Measurements from ENCODE around the gene C14orf132. TPM values are rescaled to one million over a fixed set of nuclear protein-coding genes. Genes with fewer than 3 reads are reported as not detected.

The C14orf132 gene
- total and polyA plus RNA-seq, 2 donors (not counting 1 experiment from before 2014, with no cell fraction given): 12.1 to 48.6 TPM

GRCh38 chr14:96055753-96056508, 16.8 kb downstream of the C14orf132 start:
- Histone ChIP-seq H4K20me1 (ENCODE audit: control insufficient read depth, extremely low read depth, insufficient read depth, low read length) (no peaks in the 10 kb centered on the region), H3K9ac (ENCODE audit: insufficient read depth, low read length) (no peak overlapping the region), H3K4me2 (ENCODE audit: extremely low read depth, insufficient read depth, low read length) (no peak overlapping the region), H3K9me3 (ENCODE audit: control insufficient read depth, insufficient read depth, low read depth, low read length) (no peaks in the 10 kb centered on the region), H2AFZ (ENCODE audit: low read length) (no peak overlapping the region), H3K27me3 (ENCODE audit: control insufficient read depth, insufficient read depth, low read length) (no peaks in the 10 kb centered on the region), H3K4me3 (replicated peaks in 1 of 4; ENCODE audit: control extremely low read depth in 1 of 4, insufficient read depth in 1 of 4, low read depth in 3 of 4, low read length in 4 of 4) (no peak overlapping the region), H3K4me1 (ENCODE audit: control insufficient read depth, extremely low read depth, insufficient read depth, low read length) (peaks cover 15% of the 10 kb centered on the region), H3K79me2 (ENCODE audit: control insufficient read depth, insufficient read depth, low read length) (no peaks in the 10 kb centered on the region), H3K36me3 (ENCODE audit: control insufficient read depth, insufficient read depth, low read length) (peaks cover 2% of the 10 kb centered on the region), H3K27ac (ENCODE audit: insufficient read depth, low read length) (no peak overlapping the region)
- TF ChIP-seq EZH2 (IDR thresholded peaks at IDR 0.05; ENCODE audit: low read length, missing control alignments): no peak
- TF ChIP-seq, protein P1, sequence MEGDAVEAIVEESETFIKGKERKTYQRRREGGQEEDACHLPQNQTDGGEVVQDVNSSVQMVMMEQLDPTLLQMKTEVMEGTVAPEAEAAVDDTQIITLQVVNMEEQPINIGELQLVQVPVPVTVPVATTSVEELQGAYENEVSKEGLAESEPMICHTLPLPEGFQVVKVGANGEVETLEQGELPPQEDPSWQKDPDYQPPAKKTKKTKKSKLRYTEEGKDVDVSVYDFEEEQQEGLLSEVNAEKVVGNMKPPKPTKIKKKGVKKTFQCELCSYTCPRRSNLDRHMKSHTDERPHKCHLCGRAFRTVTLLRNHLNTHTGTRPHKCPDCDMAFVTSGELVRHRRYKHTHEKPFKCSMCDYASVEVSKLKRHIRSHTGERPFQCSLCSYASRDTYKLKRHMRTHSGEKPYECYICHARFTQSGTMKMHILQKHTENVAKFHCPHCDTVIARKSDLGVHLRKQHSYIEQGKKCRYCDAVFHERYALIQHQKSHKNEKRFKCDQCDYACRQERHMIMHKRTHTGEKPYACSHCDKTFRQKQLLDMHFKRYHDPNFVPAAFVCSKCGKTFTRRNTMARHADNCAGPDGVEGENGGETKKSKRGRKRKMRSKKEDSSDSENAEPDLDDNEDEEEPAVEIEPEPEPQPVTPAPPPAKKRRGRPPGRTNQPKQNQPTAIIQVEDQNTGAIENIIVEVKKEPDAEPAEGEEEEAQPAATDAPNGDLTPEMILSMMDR (conservative IDR thresholded peaks at IDR 0.05 in 1 of 2, IDR thresholded peaks at IDR 0.05 in 1 of 2; ENCODE audit: low read depth in 1 of 2, low read length in 2 of 2): no peak
- DNase-seq (ENCODE audit: low read depth in 2 of 2): no peak

DNA sequence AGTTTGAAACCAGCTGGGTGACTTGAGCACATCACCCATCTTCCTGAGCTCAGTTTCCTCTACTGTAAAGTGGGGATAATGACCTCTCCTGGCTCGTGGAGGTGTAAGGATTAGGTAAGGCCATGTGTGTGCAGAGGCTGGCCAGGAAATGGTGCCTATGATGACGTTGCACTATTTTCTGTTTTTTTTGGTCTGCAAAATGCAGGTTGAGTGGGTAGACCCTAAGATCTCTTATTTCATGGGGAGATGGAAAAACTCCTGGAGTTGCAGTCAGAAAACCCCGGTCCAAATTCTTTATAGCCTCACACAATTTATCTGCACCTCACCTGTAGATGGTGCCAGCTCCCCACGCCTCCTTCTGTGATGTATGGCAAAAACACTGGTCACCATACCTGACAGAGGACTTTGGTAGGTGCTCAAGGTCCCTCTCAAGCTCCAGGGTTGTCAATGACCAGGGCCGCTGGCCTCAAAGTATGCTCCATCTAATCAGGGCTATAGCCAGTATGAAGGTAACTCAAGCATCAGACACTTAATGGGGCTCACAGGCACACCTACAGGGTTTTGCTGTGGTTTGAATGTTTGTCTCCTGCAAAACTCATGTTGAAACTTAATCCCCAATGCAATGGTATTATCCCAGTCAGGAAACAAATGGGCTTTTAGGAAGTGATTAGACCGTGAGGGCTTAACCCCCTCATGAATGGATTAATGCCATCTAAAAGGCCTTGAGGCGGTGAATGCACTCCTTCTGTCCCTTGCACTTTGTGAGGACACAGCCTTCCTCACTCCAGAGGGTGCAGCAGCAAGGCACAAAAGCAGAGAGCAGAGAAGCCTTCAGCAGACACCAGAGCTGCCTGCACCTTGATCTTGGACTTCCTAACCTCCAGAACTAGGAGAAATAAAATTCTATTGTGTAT, 17.6 kb downstream of the C14orf132 start:
- Histone ChIP-seq H3K27ac (ENCODE audit: insufficient read depth, low read length) (no peak overlapping the region), H3K79me2 (ENCODE audit: control insufficient read depth, insufficient read depth, low read length) (no peaks in the 10 kb centered on the region), H3K4me2 (ENCODE audit: extremely low read depth, insufficient read depth, low read length) (no peak overlapping the region), H3K4me3 (replicated peaks in 1 of 4; ENCODE audit: control extremely low read depth in 1 of 4, insufficient read depth in 1 of 4, low read depth in 3 of 4, low read length in 4 of 4) (no peak overlapping the region), H3K9me3 (ENCODE audit: control insufficient read depth, insufficient read depth, low read depth, low read length) (no peaks in the 10 kb centered on the region), H2AFZ (ENCODE audit: low read length) (no peak overlapping the region), H3K9ac (ENCODE audit: insufficient read depth, low read length) (no peak overlapping the region), H3K4me1 (ENCODE audit: control insufficient read depth, extremely low read depth, insufficient read depth, low read length) (peaks cover 15% of the 10 kb centered on the region), H3K36me3 (ENCODE audit: control insufficient read depth, insufficient read depth, low read length) (no peaks in the 10 kb centered on the region), H4K20me1 (ENCODE audit: control insufficient read depth, extremely low read depth, insufficient read depth, low read length) (no peaks in the 10 kb centered on the region), H3K27me3 (ENCODE audit: control insufficient read depth, insufficient read depth, low read length) (no peaks in the 10 kb centered on the region)
- TF ChIP-seq EZH2 (IDR thresholded peaks at IDR 0.05; ENCODE audit: low read length, missing control alignments): no peak
- TF ChIP-seq, protein P1 (conservative IDR thresholded peaks at IDR 0.05 in 1 of 2, IDR thresholded peaks at IDR 0.05 in 1 of 2; ENCODE audit: low read depth in 1 of 2, low read length in 2 of 2): no peak
- DNase-seq (ENCODE audit: low read depth in 2 of 2): no peak

DNA sequence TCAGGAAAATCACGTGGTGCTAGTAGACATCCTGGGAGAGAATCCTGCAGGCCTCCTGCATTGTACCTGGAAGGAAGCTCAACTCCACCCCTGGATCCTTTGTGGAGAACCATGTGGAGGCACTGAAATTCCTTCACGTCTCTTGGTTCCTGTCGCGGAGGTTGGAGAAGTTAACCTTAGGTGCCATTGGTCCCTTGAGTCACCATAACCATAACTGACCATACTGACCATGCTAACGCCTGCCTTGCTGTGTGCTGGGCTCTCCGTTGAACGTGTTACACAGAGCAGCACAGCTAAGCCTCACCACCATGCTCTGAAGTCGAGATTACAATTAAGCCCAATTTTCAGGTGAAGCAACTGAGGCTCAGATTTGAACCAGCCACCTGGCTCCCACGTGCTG, 18.6 kb downstream of the C14orf132 start:
- Histone ChIP-seq H3K4me2 (ENCODE audit: extremely low read depth, insufficient read depth, low read length) (no peak overlapping the region), H3K4me1 (ENCODE audit: control insufficient read depth, extremely low read depth, insufficient read depth, low read length) (peaks cover 15% of the 10 kb centered on the region), H3K9ac (ENCODE audit: insufficient read depth, low read length) (no peak overlapping the region), H3K79me2 (ENCODE audit: control insufficient read depth, insufficient read depth, low read length) (no peaks in the 10 kb centered on the region), H3K27me3 (ENCODE audit: control insufficient read depth, insufficient read depth, low read length) (no peaks in the 10 kb centered on the region), H2AFZ (ENCODE audit: low read length) (no peak overlapping the region), H3K36me3 (ENCODE audit: control insufficient read depth, insufficient read depth, low read length) (no peaks in the 10 kb centered on the region), H3K27ac (ENCODE audit: insufficient read depth, low read length) (no peak overlapping the region), H3K4me3 (replicated peaks in 1 of 4; ENCODE audit: control extremely low read depth in 1 of 4, insufficient read depth in 1 of 4, low read depth in 3 of 4, low read length in 4 of 4) (no peak overlapping the region), H3K9me3 (ENCODE audit: control insufficient read depth, insufficient read depth, low read depth, low read length) (no peaks in the 10 kb centered on the region), H4K20me1 (ENCODE audit: control insufficient read depth, extremely low read depth, insufficient read depth, low read length) (no peaks in the 10 kb centered on the region)
- no peak for TF ChIP-seq EZH2 (IDR thresholded peaks at IDR 0.05; ENCODE audit: low read length, missing control alignments)
- TF ChIP-seq, protein P1 (conservative IDR thresholded peaks at IDR 0.05 in 1 of 2, IDR thresholded peaks at IDR 0.05 in 1 of 2; ENCODE audit: low read depth in 1 of 2, low read length in 2 of 2): no peak
- no peak for DNase-seq (ENCODE audit: low read depth in 2 of 2)
